NCI-H774 (cell line): ENCODE results near the gene LSM14B.
A peak's percentile ranks its signal among the peaks of the same experiment; 100 is the strongest.
"Not testable (repeated sequence)": the region's sequence is repeated elsewhere in the genome, so short reads cannot be mapped to it uniquely, and the experiment has no call there.

Experiments used
- DNase-seq: peaks from one replicate; lab custom pipeline; 2025; lab: John Stamatoyannopoulos, UW

LSM14B gene

DNA sequence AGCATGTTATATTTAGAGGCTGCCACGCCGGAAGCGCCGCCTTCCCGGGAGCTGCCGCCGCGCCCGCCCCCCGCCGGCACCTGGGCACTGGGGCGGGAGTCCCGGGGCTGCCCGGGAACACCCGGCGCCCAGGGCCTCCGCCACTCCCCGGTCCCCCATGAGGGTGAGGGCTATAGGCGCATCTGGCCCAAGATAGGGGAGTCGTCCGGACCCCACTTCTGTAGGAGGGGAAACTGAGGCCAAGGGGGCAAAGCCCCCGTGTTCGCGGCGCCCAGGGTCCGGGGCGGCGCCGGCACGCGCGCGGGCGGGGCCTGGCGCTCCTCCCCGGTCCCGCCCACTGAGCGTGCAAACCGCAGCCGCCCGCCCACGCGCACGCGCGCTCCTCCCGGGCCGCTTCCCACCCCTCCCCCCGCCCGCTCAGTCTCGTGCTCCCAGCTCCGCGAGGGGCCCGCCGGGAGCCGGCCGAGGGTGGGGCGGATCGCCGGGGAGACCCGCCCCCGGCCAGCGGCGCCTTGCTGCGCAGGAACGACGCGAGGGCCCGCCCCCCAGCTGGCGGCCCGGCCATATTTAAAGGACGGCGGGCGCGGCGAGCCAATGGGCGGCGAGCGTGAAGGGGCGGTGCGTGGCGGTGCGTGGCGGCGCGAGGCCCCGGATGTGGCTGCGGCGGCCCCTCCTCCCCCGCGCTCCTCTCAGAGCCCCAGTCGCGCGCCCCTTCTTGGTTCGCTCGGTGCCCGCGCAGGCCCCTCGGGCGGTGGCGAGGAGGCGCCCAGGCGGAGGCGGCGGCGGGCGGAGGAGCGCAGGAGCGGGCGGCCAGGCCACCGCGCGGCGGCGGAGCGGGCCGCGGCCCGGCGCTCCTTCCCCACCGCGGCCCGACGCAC is at the start of gene LSM14B:
LSM14B (plus strand) TSS at position 700 of the 878 bp plus-strand sequence. CDS start 192 bp downstream, outside the sequence.
- DNase-seq: peak; percentile 95

DNA sequence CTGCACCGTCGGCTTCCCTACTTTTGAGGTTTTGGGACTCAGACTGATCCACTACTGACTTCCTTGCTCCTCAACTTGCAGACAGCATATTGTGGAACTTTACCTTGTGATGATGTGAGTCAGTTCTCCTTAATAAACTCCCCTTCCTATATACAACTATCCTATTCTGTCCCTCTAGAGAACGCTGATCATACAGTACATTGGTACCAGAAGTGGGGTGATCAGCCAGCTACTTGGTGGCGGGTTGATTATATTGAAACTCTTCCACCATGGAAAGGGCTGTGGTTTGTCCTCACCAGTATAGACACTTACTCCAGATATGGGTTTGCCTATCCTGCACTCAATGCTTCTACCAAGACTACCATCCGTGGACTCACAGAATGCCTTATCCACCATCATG is 49.0 kb upstream of the LSM14B start:
- DNase-seq: no peak

DNA sequence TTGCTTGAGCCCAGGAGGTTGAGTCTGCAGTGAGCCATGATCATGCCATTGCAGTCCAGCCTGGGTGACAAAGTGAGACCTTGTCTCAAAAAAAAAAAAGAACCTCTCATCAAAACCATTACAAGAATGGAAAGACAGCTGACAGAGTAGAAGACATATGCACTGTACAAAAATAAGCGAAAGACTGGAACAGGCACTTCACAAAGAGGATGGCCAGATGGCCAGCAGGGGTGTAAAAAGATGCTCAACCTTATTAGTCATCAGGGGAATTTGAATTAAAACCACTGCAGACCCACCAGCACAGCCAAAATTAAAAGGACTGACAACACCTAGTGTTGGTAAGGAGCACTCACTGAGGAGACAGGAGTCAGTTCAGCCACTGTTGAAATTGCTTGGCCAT is 43.1 kb upstream of the LSM14B start:
- no peak for DNase-seq

DNA sequence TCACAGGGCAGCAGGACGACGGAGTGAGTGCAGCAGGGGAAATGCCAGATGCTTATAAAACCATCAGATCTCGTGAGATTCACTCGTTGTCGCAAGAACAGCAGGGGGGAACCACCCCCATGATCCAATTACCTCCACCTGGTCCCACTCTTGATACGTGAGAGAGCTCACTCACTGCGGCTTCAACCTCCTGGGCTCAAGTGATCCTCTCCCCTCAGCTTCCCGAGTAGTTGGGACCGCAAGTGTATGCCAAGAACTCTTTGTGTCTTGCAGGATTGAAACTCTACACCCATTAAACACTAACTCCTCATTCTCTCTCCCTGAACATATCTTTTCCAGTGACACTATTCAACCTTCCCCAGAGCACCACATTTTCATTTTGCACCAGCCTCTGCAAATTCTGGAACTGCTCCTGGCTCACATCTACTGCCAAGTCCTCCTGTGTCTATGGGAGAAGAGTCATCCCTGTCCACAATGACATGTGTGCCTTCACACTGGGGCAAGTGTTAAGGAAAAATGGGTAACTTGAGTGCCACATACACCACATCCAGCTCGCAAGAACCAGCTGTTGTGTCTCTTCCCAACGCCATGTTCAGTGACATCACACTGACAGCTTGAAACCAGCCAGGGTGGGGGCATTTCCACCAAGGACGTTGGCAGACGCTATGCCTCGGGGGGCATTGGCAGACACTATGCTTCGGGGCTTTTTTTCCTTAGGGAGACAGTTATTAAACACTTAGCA is 41.9 kb upstream of the LSM14B start:
- DNase-seq: no peak

DNA sequence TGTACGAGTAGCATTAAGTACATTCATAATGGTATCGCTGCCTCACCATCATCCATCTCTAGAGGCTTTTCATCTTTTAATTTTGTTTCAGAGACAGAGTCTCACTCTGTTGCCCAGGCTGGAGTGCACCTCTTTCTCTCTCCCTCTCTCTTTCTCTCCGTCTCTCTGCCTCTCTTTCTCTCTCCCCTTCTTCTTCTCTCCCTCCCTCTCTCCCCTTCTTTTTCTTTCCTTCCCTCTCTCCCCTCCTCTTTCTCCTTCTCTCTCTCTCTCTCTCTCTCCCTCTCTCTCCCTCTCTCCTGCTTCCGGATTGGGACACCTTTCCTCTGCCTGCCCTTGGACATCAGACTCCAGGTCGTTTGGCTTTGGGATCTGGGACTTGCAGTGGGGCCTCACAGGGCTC is 39.0 kb upstream of the LSM14B start:
- DNase-seq: no peak

DNA sequence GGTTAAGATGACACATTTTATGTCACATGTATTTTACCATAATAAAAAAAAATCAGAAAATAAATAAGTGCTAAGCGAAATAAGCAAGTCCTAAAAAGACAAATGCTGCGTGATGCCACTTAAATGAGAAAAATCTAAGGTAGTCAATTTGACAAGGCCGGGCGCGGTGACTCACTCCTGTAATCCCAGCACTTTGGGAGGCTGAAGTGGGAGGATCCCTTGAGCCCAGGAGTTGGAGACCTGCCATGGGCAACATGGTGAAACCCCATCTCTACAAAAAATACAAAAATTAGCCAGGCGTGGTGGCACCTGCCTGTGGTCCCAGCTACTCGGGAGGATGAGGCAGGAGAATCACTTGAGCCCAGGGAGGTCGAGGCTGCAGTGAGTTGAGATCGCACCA is 38.1 kb upstream of the LSM14B start:
- DNase-seq: not testable (repeated sequence)

DNA sequence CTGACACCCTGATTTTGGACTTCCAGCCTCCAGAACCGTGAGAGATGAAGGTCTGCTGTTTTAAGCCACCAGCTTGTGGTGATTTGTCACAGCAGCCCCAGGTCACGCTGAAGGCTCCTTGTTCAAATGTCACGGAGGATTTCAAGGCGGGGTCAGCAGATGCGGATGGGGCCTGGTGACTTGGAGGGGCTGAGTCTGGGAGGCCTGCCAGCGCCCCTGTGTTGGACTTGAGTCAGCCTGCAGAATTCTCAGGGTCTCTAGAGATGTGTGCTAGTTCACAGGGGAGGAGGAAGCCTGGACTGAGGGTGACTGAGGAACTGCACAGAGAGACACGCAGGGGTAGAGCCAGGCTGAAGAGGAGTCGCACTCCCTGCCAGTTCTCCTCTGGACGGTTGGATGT is 37.1 kb upstream of the LSM14B start:
- DNase-seq: no peak

DNA sequence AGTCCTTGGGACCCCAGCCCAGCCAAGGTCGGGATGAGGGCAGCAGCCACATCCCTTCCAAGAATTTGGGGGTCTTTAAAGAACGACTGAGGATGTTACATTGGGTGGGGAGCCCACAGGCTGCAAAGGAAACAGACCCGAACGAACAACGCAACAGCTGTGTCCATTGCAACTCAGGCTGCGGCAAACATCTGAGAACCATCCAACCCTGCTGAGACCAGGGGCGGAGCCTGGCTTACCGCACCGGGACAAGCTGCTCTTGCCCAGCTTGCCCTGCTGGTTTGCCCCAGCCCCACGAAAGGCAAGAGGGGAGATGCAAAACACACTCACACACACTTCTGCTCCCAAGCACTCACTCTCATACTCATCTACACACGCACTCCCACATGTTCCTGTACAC is 35.0 kb upstream of the LSM14B start:
- DNase-seq: no peak

DNA sequence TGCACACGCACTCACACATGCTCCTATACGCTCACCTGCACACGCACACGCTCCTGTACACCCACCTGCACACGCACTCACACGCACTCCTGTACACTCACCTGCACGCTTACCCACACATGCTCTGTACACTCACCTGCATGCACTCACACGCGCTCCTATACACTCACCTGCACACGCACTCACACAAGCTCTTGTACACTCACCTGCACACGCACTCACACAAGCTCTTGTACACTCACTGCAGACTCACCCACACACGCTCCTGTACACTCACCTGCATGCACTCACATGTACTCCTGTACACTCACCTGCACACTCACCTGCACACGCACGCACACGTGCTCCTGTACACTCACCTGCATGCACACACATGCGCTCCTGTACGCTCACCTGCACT is 34.6 kb upstream of the LSM14B start:
- no peak for DNase-seq

DNA sequence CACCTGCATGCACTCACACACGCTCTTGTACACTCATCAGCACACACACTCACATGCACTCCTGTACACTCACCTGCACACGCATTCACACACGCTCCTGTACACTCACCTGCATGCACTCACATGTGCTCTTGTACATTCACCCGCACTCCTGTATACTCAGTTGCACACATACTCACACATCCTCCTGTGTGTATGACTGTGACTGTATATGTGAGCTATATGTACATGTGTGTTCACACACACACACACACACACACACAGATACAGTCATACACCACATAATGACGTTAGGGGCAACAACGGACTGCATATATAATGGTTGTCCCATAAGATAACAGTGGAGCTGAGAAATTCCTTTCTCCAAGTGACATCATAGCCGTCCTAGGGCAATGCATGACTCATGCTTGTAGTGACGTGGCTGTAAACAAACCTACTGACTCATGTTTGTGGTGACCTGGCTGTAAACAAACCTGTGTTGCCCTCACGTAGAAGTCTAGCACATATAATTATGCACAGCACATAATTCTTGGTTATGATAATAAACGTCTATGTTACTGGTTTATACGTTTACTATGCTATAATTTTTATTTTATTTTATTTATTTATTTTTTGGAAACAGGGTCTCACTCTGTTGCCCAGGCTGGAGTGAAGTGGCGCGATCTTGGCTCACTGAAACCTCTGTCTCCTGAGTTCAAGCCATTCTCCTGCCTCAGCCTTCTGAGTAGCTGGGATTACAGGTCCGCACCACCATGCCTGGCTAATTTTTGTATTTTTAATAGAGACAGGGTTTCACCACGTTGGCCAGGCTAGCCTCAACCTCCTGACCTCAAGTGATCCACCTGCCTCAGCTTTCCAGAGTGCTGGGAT is 33.8 kb upstream of the LSM14B start:
- no peak for DNase-seq

DNA sequence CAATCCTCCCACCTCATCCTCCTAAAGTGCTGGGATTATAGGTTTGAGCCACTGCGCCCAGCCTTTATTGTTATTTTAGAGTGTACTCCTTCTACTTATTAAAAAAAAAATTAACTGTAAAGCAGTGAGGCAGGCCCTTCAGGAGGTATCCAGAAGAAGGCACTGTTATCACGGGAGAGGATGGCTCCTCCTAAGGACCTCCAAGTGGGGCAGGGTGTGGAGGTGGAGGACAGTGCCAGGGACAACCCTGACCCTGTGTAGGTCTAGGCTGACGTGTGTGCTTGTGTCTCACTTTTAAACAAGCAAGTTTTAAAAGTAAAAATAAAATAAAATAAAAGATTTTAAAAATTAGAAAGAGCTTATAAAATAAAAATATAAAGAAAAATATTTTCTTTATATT is 32.9 kb upstream of the LSM14B start:
- DNase-seq: no peak

DNA sequence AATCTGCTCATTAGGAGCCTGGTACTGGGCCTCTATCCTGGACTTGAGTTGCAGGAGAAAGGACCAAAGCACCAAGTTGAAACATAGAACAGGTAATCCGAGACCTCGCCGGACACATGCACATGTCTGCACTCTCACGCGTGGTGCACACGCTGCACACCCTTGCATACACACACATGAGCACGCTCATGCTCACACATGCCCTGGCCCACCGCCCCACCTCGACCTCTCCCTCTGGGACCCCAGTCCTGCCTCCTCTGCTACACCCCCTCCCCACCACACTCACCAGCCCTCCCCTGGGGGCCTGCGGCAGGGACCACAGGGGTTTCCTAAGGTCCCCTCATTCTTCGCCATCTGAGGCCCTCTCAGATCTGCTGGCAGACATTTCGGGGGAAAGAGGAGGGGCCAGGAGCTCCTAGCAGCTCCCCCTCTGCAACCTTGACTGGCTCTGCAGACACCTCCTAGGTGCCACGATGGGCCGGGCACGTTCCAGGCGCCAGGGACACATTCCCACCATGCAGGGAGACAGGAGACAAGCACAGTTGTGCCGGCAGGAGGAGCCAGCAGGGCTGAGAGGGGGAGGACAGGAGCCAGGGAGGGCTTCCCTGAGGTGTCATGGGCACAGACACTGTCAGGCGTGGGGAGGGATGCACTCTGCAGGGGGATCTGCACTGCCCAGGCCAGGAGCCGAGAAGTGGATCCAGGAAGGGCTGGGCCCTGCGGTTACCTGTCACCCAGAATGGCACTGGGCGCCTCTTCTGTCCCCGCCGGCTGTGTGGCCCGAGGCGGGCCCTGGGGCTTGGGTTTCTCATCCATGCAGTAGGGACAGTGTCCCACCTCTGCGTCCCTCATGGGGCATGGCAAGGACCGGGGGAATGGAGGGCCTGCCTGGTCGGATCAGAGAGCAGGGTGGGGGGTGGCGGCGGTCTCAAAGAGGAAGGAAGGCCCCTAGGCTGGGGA is 25.6 kb upstream of the LSM14B start:
- no peak for DNase-seq

DNA sequence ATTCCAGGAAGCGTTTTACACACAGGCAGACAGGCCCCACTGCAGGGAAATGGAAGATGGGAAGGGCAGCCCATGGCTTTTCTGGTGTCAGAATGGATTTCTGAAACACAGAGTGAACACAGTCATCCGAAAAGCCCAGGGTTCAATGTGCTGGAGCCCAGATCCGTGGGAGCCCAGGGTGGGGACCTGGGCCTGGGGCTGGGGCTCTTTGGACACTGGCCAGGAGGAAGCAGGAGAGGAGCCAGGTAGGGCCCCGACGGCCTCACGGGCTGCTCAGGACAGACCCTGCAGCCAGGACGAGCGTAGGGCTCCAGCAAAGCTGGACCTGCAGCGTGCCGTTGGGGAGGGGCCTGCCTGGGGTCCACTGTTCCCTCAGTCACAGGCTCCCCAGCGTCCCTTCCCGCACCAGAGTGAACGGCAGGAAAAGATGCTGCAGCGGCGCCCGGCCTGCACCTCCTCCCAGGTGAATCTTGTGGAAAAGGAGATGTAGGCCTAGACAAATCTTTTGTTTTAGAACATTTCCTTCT is 24.3 kb upstream of the LSM14B start:
- DNase-seq: no peak

DNA sequence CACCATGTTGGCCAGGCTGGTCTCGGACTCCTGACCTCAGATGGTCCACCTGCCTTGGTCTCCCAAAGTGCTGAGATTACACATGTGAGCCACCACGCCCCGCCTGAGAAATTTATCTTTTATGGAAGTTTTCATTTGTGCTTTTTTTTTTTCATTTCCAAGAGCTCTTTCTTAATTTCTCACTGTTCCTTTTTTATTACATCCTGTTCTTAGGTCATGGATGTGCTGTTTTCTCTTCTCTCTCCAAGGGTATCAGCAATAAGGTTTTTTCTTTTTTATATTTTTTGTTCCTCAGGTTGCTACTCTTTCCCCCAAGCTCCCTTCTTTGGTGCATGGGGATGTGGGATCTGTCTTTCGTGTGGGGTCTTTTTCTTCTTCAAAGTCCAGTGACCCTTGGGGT is 21.2 kb upstream of the LSM14B start:
- DNase-seq: no peak

DNA sequence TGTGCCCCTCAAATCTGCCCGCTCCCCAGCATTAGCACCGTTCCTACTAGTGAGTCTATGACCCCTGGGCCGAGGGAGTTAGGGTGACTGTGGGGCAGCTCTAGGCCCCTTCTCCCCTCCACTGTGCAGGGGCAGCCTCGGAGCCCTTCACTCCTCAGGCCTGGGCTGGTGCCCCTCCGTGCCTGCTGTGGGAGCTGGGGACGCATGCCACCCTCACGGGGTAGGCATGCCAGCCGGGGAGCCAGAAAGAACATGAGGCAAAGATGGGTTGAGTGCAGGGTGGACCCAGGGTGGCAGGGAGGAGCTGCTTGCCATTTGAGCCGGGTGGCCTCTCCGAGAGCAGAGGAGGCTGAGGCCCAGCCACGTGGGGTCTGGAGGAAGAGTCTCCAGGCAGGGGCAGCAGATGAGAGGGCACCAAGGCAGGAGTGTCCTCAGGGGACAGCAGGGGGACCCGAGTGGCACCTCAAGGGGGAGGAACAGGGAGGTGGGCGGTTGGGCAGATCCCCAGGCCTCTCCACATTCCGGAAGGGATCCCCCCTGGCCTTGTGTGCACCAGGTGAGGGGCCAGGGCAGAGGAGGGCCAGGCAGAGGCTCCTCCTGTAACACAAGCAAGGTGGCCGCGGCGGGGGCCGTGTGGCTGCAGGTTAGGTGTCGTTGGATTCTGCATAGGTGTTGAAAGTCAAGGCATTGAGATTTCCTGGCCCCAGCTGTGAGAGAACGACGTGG is 18.6 kb upstream of the LSM14B start:
- no peak for DNase-seq

DNA sequence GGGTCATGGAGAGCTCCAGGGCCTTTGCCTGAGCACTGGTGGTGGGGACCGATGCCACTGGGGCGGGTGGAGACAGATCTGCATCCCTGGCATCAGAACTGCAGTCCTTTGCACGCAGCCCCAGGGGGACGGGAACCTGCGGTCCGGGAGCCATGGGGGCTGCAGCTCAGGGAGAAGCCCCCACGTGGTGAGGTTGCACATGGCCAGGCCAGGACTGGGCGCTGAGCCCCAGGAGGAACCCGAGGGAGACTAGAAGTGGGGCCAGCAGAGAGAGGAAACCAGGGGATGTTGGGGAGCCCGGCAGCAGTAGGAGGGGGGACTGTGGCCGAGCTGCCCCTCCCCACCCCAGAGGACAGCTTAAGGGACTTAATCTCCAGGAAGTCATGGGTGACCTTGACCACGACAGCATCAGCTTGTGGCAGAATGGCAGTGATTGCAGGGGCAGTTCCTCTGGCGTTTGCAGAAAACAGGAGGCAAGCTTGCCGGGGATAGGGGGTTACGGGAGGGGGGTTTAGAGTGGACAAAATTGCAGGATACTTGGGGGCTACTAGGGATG is 18.0 kb upstream of the LSM14B start:
- no peak for DNase-seq

DNA sequence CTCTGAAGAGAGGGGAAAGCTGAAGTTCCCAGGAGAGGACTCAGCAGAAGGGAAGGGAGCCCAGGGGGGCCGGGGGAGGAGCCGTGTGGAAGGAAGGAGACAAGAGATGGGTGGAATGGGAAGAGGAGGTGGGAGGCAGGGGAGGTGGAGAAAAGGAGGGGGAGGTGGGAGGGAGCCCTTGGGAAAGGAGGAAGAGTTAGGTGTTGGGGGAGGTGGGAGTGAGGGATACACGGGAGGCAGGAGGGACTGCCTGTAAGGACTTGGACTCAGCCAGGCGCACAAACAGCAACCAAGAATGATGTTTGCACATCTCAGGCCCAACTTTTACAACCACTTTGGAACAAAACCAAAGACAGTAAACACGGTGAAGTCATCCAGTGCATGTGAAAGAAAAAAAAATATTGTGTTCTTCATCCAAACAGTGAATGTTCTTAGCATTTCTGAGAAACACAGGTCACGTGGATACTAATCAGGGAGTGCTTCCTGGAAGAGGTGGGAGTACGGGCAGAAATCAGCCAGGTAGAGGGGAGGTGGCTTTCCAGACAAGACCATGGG is 17.4 kb upstream of the LSM14B start:
- DNase-seq: no peak

DNA sequence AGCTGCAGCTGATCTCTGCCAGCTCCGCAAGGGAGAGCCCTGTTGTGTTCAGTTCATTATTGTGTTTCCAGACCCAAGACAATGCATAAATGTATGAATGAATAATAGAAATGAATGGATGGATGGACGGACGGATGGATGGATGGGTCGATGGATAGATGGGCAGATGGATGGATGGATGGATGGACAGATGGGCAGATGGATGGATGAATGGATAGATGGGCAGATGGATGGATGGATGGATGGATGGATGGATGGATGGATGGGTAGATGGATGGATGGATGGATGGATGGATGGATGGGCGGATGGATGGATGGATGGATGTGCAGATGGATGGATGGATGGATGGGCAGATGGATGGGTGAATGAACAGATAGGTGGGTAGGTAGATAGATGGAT is 16.7 kb upstream of the LSM14B start:
- DNase-seq: no peak

DNA sequence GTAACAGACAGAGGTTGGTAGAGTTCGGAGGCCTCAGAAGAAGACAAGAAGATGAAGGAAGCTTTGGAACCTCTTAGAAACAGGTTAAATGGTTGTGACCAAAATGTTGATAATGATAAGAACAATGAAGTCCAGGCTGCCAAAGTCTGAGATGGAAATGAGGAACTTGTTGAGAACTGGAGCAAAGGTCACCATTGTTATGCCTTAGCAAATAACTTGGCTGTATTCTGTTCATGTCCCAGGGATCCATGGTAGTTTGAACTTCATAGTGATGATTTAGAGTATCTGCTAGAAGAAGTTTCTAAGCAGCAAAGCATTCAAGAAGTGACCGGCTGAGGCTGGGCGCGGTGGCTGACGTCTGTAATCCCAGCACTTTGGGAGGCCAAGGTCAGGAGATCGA is 11.1 kb upstream of the LSM14B start:
- no peak for DNase-seq

DNA sequence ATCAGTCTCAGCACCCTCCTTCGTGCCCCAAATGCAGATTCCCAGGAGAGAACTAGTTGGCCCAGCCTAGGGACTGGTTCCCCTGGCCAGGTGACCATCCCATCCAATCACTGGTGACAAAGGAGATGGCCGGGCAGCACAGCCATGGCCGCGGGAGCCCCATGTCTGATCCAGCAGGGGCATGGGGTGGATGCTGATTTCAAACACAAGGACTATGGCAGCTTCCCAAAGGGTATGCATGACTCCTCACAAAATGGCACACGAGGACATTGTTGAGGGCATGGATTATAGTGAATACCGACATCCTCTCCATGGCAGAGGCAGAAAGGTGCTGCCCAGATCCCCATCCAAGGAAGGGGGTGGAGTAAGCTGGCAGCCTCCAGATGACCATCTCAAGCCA is 9.9 kb upstream of the LSM14B start:
- no peak for DNase-seq
